Hematopoietic multipotent progenitor cell (in vitro differentiated cells): Measurements from ENCODE around the gene ARHGDIA. TPM values are rescaled to one million over a fixed set of nuclear protein-coding genes. Genes with fewer than 3 reads are reported as not detected.

Experiments used
- DNase-seq, 3 donors: peaks; one replicate each; pipeline ENCODE4 v3.0.0-alpha.2; 2011 to 2015; ENCODE audit warnings: low read depth in 2 of 3, low spot score in 2 of 3
- total RNA-seq: library from RNA; depleted of rRNA; stranded (reverse); fragments of >200 nt; gene quantifications from one replicate; pipeline ENCODE4 v1.2.3, GENCODE V29; 2012

Gene ARHGDIA
- total RNA-seq, 1 donor, result 206 TPM

DNA sequence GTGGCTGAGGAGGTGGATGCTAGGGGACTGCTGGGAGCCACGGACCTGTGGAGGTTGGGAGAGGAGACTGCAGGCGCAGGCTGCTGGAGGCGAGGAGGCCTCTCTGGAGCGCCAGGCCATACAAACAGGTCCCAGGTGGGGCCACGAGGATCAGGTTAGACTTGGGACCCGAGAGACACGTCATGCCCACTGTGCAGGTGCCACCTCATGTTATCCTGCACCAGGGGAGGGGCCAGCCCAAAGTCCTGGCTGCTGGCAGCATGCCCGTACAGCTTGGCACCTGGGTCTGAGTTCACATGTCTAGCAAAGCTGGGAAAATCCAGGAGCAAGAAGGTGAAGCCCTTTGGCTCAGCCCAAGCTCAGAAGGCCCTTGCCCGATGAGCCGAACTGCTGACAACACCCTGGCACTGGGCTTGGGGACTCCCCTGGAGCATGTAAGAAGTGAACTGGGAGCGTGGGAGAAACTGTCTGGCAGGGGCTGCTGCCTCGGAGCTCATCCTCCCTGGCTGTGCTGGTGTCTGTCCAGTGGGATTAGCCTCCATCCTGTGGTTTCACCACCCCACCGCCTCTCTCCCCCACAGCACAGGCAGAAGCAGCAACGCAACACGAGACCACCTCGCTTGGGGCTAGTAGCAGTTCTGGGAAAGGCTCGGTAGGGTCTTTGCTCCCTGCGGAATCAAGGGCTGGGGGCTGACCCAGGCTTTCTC is 5.3 kb downstream of the ARHGDIA start:
- DNase-seq, result peak in 1 of 3 donors; percentile 16

- peak in 1 of 3 donors; percentile 10 for DNase-seq
Measured at GRCh38 chr17:81865358-81865732, 5.8 kb downstream of the ARHGDIA start.

DNA sequence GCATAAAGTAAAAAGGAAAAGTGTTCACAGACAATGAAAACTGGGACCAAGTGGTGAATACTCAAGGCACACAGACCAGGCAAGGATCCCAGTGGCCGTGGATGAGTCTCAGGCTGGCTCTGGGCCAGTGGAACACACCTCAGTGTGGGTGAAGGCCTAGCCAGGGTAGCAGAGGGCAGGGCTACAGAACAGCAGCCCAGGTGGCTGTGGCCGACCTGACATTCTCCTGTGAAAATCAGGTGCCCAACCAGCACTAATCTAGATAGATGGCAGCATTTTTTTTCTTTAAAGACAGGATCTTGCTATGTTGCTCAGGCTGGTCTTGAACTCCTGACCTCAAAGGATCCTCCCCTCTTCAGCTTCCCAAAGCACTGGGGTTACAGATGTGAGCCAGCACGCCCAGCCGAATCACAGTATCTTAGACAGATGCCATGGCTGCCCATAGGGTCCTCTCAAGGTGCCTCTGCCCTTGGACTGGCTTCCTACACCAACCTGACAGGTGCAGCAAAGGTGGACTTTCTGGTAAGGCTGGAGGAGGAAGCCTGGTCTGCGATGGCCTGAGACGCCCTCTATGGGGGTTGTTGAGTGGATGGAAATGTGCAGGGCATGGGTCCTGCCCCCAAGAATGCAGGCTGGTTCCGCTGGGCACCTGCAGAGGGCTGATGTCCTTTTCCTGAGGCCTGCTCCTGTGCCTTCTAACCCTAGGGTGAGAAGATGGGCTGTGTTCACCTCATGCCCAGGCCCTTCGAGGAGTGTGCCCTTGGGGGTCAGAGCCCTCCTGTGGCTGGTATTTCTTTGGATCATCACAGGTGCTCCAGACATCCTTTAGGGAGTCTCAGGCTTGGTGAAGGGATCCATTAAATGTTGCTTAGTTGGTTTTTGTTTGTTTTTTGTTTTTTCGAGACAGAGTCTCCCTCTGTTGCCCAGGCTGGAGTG is 7.0 kb downstream of the ARHGDIA start:
- peak in 1 of 3 donors; percentile 11 for DNase-seq

DNA sequence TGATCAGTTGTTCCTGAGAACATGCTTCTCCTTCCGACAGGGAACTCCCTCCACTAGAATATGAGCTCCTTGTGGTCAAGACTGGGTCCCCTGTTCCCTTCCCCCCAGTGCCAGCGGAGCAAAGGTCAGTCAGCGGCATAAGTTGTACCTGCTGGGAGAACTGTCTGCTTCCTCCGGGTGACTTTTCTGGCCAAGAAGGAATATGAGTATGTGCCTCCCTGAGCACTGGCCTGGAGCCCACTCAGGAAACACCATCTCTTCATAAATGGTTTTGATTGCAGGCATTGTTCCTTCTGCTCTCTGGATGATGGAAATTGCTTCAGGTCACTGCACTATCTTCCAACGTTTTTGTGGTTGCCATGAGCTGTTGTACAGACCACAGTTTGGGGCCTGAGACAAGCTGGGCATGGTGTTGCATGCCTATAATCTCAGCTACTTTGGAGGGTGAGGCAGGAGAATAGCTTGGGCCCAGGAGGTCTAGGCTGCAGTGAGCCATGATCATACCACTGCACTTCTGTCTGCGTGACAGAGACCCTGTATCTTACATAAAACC is 7.9 kb downstream of the ARHGDIA start:
- DNase-seq, result no peak

DNA sequence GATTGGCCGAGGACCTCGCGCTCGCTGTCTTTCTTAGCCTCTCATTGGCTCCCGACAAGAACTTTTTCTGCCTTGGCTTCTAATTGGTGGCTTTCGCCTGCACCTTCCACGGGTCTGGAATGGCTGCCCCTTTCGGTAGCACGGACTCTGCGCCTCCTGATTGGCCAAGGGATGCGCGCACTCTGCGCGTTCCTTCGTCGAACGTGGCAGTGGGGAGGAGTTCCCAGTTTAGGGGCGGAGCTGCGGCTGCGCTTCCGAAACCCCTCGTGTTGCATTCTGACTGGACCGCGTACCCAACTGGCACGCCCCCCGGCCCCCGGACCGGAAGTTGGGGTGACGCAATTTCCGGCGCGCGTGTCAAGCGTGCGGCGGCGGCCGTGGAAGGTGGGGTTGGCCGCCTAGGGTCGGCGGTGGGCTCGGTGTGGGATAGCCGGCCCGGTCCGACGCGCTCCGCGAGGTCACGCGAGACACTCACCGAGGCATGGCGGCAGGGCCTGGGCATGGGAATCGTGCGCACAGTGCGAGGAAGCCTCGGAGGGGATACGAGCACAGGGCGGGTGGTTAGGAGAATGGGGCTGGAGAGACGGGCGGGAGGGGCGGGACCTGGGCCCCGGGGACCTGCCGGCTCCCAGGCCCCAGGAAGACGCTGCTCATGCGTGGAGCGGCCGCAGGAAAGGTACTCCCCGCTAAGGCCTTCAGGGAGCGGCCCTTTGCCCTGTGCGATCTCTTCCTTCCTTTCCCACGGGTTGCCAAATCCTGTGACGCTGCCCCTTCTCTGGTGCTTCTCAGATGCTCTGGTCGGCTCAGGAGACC is 10.2 kb downstream of the ARHGDIA start:
- DNase-seq, result peak; percentile 99 to 100 (median 100)

DNA sequence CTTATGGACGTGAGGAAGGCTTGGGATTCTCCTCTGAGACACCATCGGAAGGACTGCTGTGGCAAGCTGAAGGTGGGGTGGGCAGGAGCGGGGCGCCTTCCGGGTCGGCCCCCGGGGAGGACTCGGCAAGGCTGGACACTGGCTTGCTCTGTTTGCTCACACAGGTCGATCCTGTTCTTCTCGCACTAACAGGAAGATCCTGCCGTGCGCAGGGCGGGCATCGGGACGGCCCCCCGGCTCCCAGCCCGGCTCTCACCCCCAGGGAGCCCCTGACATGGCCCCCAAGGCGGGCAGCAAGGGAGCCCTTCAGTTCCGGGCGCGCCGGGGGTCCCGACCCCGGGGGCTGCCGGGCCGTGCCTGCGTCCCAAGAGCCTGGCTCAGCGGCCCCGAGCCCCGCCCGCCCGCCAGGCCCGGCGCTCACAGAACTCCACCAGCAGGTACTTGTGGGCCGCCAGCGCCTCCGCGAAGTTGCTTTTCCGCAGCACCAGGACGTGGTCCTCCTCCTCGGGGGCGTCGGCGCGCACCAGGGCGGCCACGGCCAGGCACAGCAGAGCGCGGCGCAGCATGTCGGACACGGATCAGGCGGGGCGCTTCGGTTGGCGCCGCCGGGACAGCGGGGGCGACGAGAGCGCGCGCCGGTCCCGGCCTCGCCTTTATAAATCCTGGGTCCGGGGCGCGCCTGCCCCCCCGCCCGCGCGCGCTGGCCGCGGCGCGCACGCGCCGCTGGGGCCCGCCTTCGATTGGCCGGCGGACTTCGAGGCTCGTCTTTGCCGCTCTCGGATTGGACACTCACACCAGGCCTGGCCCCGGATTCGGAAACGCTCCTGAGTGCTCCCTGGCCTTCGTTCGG is 11.0 kb downstream of the ARHGDIA start, which contains the start of gene P4HB:
P4HB (minus strand) TSS at position 630 of the 850 bp plus-strand sequence; CDS start at position 566, 64 bp downstream.
- no peak for DNase-seq

- no peak for DNase-seq
Measured at GRCh38 chr17:81858967-81859905, 11.9 kb downstream of the ARHGDIA start.

DNA sequence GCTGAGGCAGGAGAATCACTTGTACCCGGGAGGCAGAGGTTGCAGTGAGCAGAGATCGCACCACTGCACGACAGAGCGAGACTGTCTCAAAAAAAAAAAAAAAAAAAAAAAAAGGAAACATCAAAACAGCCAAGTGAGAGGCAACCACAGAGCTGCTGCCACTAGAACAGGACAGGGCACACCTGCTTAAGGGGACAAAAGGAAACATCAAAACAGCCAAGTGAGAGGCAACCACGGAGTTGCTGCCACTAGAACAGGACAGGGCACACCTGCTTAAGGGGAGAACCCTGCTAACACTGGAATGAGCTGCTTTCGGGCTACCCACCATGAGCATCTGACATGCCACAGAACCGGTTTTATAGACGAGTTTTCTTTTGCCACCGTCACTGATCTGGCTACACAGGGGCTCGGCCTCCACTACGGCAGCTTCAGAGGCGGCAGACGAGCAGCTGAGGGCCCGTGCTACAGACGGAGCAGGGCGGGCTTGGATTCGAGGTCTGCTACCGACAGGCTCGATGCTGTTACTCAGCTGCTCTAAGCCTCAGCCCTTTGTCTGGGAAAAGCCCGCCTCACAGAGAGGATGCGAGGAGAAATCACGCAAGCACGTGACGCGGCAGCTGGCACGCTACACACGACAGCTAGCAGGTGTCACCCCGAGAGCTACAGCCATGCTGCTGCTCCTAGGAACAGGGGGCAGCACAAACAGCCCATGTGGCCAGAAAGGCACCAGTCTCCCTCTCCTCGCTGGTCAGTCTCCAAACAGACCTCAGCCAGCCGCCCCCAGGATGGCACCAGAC is 12.8 kb downstream of the ARHGDIA start:
- no peak for DNase-seq

- peak in 1 of 3 donors; percentile 30 for DNase-seq
Measured at GRCh38 chr17:81854974-81855774, 16.0 kb downstream of the ARHGDIA start.

DNA sequence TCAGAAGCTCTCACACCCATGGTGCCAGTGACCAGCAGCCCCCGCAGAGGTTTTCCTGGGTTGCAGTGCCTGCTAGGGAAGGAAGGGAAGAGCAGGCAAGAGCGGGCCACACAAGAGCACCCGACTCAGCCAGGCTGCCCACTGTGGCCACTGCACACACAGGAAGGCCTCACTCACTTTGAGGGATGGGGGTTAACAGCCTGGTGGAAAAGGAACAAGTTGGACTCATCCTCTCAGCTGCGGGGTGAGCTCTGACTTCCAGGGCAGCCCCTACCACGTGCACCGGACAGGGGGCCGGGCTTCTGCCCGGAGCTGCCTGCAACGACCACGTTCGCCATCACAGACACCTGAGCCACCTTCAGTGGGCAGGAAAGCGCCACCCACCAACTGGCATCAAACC is 18.9 kb downstream of the ARHGDIA start:
- DNase-seq, result no peak

DNA sequence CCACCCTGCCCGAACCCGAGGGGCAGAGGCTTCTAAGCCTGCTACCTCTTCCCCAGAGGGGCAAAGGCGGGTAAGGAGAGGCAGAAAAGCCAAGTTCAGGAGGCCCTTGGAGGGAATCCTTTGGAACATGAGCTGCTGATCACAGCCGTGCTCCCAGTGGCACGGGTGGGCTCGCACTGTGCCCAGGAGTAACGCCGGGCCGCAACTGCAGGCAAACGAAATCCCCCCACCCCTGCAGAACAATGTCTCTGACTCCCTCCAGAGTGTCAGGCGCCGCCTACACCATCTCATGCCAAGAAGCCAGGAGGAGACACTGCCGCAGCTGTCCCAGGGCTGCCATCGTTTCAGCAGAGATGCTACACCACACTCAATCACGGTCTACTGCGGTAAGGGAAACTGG is 19.7 kb downstream of the ARHGDIA start:
- no peak for DNase-seq

- no peak for DNase-seq
Measured at GRCh38 chr17:81849457-81849856, 21.7 kb downstream of the ARHGDIA start.

- DNase-seq, result no peak
Measured at GRCh38 chr17:81846743-81847689, 24.1 kb downstream of the ARHGDIA start.

GRCh38 chr17:81845881-81846742 is 25.0 kb downstream of the ARHGDIA start:
- DNase-seq, result no peak

GRCh38 chr17:81845361-81845760 is 25.8 kb downstream of the ARHGDIA start:
- no peak for DNase-seq
